HUES48 (cell line): Measurements from ENCODE around the gene MYT1.
"Not testable (repeated sequence)": the region's sequence is repeated elsewhere in the genome, so short reads cannot be mapped to it uniquely, and the experiment has no call there.

Experiments
- H3K27ac ChIP-seq: one replicate; pipeline ENCODE4 v1.7.0; 2013; ENCODE audit warnings: low read depth, low read length, inconsistent platforms
- H3K27me3 ChIP-seq: 2 replicates; pipeline ENCODE4 v1.6.1; 2013; ENCODE audit warnings: mild to moderate bottlenecking, low read length; ENCODE audit not compliant: control insufficient read depth, insufficient read depth
- H3K36me3 ChIP-seq: 2 replicates; pipeline ENCODE4 v1.6.1; 2013; ENCODE audit warnings: low read length; ENCODE audit not compliant: control insufficient read depth, insufficient read depth
- H3K4me1 ChIP-seq: 2 replicates; pipeline ENCODE4 v1.6.1; 2013; ENCODE audit warnings: mild to moderate bottlenecking, low read length; ENCODE audit not compliant: control insufficient read depth, insufficient read depth
- H3K4me3 ChIP-seq: 2 replicates; pipeline ENCODE4 v1.5.1; 2013; ENCODE audit warnings: mild to moderate bottlenecking, low read depth, low read length
- H3K9ac ChIP-seq: 2 replicates; pipeline ENCODE4 v1.6.1; 2013; ENCODE audit warnings: mild to moderate bottlenecking, low read depth, low read length, moderate library complexity
- H3K9me3 ChIP-seq: 2 replicates; pipeline ENCODE4 v1.6.1; 2013; ENCODE audit warnings: low read length; ENCODE audit not compliant: control insufficient read depth, insufficient read depth

MYT1 gene

DNA sequence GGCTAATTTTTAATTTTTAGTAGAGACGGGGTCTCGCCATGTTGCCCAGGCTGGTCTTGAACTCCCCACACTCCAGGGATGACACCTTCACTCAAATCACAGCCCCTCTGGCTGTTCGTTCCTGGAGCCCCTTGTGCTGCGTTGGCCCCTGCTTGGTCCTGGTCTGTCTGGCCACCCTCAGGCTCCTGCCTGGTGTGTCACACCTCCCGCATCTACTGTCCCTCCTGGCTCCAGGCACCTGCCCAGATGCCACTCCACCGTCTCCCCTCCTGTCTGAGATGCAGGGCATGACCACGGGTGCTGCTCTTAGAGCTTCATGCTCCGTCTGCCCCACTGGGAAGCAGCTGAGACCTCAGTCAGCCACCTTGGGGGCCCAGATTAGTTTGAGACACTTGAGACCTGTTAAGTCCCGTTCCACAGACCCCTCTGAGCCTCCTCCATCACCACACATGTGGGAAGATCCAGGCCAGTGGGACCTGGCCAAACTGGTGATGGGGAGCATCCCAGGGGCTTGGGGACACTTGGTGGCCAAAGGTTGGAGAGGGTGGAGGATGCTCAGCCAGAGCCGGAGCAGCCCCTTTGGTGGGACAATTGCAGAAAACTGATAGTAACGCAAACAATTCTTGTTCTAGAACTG, 35.0 kb upstream of the MYT1 start:
- Histone ChIP-seq H3K4me3 (no peak overlapping the region), H3K36me3 (no peaks in the 10 kb centered on the region), H3K9me3 (peaks cover 2% of the 10 kb centered on the region; the same call in 1 of the 2 replicates), H3K27me3 (no peaks in the 10 kb centered on the region), H3K27ac (no peak overlapping the region), H3K4me1 (no peaks in the 10 kb centered on the region), H3K9ac (no peak overlapping the region)

DNA sequence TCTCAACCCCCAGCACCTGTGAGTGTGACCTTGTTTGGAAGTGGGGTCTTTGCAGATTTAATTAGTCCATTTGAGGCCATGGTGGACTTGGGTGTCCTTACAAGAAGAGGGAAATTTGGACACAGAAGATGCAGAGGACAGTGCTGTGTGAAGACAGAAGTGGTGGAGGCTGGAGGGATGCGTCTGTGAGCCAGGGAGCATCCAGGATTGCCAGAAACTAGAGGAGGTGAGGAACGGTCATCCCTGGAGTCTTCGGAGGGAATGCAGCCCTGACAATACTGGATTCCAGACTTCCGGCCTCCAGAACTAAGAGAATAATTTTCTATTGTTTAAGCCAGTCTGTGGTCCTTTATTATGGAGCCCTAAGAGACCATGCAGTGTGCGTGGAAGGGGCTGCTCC, 34.0 kb upstream of the MYT1 start:
- no peaks in the 10 kb centered on the region for H3K4me1 ChIP-seq
- no peaks in the 10 kb centered on the region for H3K27me3 ChIP-seq
- H3K4me3 ChIP-seq, result no peak overlapping the region
- no peak overlapping the region for H3K9ac ChIP-seq
- H3K36me3 ChIP-seq, result no peaks in the 10 kb centered on the region
- H3K9me3 ChIP-seq, result no peaks in the 10 kb centered on the region
- no peak overlapping the region for H3K27ac ChIP-seq

DNA sequence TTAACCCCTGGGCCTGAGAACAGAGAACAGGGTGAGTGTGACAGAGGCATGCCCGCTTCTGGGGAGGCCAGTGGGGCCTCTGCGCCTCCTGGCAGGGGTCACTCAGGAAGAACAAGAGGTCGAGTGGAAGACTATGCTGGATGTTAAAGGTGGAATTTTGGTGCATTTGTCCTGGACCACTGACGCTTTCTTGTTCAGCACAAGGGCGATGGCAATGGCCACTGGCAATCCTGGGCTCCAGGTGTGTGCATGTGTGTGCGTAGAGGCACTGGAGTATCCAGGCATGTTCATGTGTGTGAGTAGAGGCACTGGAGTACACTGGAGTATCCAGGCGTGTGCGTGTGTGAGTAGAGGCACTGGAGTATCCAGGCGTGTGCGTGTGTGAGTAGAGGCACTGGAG, 33.4 kb upstream of the MYT1 start:
- Histone ChIP-seq H3K4me3 (no peak overlapping the region), H3K4me1 (no peaks in the 10 kb centered on the region), H3K9me3 (no peaks in the 10 kb centered on the region), H3K36me3 (no peaks in the 10 kb centered on the region), H3K27me3 (no peaks in the 10 kb centered on the region), H3K27ac (no peak overlapping the region), H3K9ac (no peak overlapping the region)

DNA sequence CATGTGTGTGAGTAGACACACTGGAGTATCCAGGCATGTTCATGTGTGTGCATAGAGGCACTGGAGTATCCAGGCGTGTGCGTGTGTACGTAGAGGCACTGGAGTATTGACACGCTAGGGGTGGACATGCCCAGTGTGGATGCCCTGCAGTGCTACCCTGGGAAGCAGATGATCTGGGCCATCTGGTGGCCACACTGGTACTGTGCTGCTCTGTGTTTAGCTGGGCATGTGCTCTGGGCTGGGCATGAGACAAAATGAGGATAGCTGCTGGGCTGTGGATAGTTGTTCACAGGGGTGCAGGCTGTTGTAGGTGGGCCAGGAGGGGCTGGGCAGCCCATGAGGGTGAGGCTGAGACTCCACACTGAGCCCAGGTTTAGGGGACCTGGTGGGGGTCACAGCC, 32.8 kb upstream of the MYT1 start:
- no peaks in the 10 kb centered on the region for H3K36me3 ChIP-seq
- H3K27ac ChIP-seq, result no peak overlapping the region
- H3K4me3 ChIP-seq, result no peak overlapping the region
- no peak overlapping the region for H3K9ac ChIP-seq
- no peaks in the 10 kb centered on the region for H3K9me3 ChIP-seq
- no peaks in the 10 kb centered on the region for H3K4me1 ChIP-seq
- H3K27me3 ChIP-seq, result no peaks in the 10 kb centered on the region

DNA sequence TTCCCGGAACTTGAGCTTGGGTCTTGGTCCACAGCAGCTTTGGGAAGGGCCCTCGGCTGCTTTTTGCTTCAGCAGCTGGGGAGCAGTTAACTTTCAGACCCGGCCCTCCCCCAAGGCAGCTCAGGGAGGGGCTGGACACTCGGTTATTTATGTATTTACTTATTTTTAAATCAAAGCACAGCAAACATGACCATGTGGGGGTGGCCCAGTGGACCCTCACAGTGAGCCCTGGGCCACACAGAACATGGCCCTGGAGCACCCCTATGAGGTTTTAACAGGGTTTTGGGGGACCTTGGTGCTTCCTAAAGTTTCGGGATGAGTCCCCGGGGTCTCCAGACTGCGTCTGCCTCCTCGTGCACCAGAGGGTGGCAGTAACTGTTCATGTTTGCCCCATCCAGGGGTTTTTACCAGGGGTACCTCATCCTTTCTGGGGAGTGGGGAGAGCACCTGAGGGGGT, 30.3 kb upstream of the MYT1 start:
- Histone ChIP-seq H3K36me3 (no peaks in the 10 kb centered on the region), H3K27ac (no peak overlapping the region), H3K4me3 (no peak overlapping the region), H3K9ac (no peak overlapping the region), H3K4me1 (no peaks in the 10 kb centered on the region), H3K9me3 (no peaks in the 10 kb centered on the region), H3K27me3 (no peaks in the 10 kb centered on the region)

DNA sequence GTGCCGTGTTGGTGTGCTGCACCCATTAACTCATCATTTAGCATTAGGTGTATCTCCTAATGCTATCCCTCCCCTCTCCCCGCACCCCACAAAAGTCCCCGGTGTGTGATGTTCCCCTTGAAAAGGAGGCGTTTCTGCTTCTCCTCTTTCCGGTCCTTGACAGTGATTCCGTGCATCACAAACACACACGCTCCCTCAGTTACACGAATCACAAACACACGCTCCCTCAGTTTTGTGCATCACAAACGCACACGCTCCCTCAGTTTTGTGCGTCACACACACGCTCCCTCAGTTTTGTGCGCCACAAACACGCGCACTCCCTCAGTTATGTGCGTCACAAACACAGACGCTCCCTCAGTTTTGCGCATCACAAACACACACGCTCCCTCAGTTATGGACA, 29.5 kb upstream of the MYT1 start:
- not testable (repeated sequence) for H3K27ac ChIP-seq, H3K9ac ChIP-seq, H3K4me1 ChIP-seq, H3K36me3 ChIP-seq, H3K9me3 ChIP-seq, H3K27me3 ChIP-seq, H3K4me3 ChIP-seq

DNA sequence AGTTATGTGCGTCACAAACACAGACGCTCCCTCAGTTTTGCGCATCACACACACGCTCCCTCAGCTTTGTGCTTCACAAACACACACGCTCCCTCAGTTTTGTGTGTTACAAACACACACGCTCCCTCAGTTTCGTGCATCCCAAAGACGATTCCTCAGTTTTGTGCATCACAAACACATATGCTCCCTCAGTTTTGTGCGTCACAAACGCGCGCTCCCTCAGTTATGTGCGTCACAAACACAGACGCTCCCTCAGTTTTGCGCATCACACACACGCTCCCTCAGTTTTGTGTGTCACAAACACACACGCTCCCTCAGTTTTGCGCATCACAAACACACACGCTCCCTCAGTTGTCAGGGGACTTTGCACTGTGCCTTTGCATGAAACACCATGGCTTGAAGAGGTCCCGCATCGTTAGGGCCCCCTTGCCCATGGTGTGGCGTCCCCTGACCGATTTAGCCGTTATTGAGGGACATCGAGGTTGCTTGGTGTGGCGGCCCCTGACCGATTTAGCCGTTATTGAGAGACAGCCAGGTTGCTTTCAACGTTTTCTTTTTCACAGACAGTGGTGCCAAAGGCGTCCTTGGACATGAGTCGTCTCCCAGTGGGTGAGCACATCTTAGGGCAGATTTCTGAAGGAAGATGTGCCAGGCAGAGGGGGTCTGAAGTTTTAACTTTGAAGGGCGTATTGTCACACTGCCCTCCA, 28.1 kb upstream of the MYT1 start:
- Histone ChIP-seq H3K4me1 (peaks cover 4% of the 10 kb centered on the region; the same call in 1 of the 2 replicates), H3K9me3 (no peaks in the 10 kb centered on the region), H3K4me3 (no peak overlapping the region), H3K36me3 (no peaks in the 10 kb centered on the region), H3K27me3 (no peaks in the 10 kb centered on the region), H3K27ac (no peak overlapping the region), H3K9ac (no peak overlapping the region)

DNA sequence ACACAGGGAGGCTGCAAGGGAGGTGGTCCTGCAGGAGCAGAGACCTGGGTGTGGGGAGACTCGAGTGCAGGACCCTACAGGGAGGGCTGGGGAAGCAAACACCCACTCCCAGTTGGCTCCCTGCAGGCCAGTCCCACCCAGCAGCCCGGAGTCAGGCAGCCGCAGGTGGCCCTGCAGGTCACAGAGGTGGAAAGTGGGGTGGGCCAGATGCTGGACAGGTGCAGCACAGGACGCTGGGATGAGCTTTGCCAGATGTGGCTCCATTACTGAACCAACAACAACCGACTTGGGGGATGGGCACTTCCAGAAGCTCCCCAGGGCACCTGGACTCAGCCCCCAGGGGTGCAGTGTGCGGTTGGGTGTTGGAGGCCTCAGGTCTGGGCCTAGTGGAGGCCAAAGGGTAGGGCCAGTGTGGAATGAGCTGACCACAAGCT, 26.6 kb upstream of the MYT1 start:
- no peaks in the 10 kb centered on the region for H3K36me3 ChIP-seq
- no peaks in the 10 kb centered on the region for H3K27me3 ChIP-seq
- peaks cover 4% of the 10 kb centered on the region; the same call in 1 of the 2 replicates for H3K4me1 ChIP-seq
- no peaks in the 10 kb centered on the region for H3K9me3 ChIP-seq
- H3K27ac ChIP-seq, result no peak overlapping the region
- no peak overlapping the region for H3K9ac ChIP-seq
- H3K4me3 ChIP-seq, result no peak overlapping the region

DNA sequence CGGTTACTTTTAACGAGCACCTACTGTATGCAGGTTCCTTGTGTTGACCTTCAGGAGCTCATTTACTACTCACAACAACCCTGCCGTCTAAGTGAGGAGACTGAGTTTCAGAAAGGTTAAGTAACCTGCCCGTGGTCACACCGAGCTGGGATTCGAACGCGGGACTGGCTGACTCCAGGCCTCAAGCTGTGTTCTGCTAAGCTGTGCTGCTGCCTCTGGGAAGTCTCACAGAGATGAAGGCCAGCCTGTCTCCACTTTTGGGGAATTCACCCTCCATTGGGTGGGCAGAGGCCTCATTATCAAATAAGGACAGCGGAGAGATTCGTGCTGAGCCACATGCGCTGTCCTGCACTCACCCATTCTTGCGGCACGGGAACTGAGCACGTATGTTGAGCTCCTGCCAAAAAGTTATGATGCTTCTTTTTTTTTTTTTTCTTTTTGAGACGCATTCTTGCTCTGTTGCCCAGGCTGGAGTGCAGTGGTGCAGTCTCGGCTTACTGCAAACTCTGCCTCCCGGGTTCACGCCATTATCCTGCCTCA, 25.9 kb upstream of the MYT1 start:
- Histone ChIP-seq H3K27me3 (no peaks in the 10 kb centered on the region), H3K36me3 (no peaks in the 10 kb centered on the region), H3K9me3 (no peaks in the 10 kb centered on the region), H3K4me1 (peaks cover 8% of the 10 kb centered on the region; the same call in 1 of the 2 replicates), H3K27ac (no peak overlapping the region), H3K4me3 (no peak overlapping the region), H3K9ac (no peak overlapping the region)

DNA sequence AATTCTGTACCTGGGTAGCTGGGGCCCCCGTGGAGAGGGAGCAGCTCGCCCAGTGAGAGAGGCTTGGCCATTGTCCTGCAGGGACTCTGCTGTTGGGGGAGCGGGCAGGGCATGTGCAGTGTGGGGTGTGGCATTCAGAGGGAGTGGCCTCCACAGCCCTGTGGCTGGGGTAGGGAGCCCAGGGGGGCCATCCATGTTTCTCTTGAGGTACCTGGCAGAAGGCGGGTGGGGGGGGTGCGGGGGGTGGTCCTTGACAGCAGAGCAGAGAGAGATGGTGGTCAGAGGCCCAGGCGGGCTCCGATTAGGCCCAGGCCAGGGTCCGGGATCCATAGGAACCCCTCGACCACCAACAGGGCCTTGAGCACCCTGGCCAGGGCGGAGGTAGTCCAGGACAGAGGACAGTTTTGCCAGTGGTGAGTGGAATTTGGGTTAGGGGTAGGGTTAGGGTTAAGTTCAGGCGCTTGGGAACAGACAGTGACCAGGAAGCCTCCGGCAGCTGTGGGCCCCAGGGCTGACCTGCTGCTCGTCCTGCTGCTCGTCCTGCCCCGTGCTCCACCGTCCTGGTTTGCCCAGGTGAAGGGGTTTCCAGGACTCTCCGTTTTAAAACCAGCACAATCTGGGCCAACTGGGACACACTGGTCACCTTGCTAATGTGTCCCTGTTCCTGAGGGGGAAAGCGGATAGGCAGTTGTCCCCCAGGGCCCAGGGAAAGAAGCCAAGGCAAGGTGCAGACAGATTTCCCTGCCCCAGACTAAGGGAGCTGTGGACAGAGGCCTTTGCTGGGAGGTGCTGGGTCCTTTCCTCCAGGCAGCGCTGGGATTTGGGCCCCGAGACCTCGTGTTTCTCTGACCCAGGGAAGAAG, 24.8 kb upstream of the MYT1 start:
- no peaks in the 10 kb centered on the region for H3K36me3 ChIP-seq
- no peak overlapping the region for H3K9ac ChIP-seq
- H3K27me3 ChIP-seq, result no peaks in the 10 kb centered on the region
- no peak overlapping the region for H3K27ac ChIP-seq
- peaks cover 8% of the 10 kb centered on the region; the same call in 1 of the 2 replicates for H3K4me1 ChIP-seq
- H3K4me3 ChIP-seq, result no peak overlapping the region
- peaks cover 6% of the 10 kb centered on the region for H3K9me3 ChIP-seq
